Measurements from ENCODE around the gene FTH1. TPM values are rescaled to one million over a fixed set of nuclear protein-coding genes. Genes with fewer than 3 reads are reported as not detected.

FTH1 gene
- total and polyA plus RNA-seq, 2 of the 13 experiments (the other 11 are each of a cell fraction or from before 2014, with no cell fraction given) = 607 to 760 TPM

DNA sequence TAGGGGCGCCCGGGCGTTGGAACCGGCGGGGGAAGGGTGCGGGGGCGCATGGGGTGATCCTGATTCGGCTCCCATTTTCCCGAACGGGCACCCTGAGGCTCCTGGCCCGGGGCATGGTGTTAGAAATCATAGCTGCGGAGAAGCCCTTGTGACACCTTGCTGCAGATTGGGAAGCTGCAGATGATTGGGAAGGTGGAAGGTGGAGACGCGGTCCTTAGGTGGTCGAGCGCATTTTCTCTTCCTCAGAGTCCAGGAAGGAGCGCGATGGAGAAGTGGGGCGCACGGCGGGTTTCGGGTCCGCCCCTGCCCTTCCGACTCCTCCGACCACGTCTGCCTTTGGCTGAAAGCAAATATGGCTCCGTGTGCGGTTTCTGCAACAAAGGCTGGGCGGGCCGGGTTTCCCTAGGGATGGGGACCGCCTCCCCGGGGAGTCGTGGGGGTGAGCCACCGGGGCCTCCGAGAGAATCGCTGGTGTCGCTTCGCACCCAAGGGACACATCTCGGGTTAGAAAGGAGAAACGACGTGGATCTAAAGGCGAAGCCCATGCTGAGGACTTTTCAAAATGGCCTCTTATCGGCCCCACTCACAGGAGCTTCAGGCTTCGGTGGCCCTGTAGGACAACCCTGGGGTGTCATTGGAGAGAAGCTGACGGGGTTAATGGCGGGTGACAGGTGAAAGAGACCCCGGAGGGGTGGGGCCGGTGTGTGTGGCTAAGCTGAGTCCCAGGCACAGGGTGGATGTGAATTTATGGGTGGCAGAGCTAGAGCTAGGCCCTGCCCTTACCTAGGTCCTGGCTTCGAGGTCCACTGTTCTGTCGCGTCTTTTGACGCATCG, 707 bp upstream of the FTH1 start (continued):
- TF ChIP-seq YY1 (IDR thresholded peaks at IDR 0.05; ENCODE audit: insufficient read depth, insufficient replicate concordance, low read depth, low read length) = peak; percentile 88
- TF ChIP-seq ZNF337 (CRISPR knock-in tag; IDR thresholded peaks at IDR 0.05; ENCODE audit: borderline replicate concordance, low read depth) = no peak
- TF ChIP-seq PATZ1 (CRISPR knock-in tag; IDR thresholded peaks at IDR 0.05) = no peak
- no peak for TF ChIP-seq CBFB (CRISPR knock-in tag; IDR thresholded peaks at IDR 0.05)
- TF ChIP-seq ESRRA (CRISPR knock-in tag; IDR thresholded peaks at IDR 0.05; ENCODE audit: low read depth) = peak; percentile 36; the same call in 1 of the 2 replicates
- TF ChIP-seq KLF16 (CRISPR knock-in tag; IDR thresholded peaks at IDR 0.05) = 0 out of 4 replicates have a peak, but pooled peaks of 1 of the 2 experiments have one; percentile 23
- TF ChIP-seq ZNF607 (CRISPR knock-in tag; IDR thresholded peaks at IDR 0.05; ENCODE audit: borderline replicate concordance) = no peak
- TF ChIP-seq, protein P1, sequence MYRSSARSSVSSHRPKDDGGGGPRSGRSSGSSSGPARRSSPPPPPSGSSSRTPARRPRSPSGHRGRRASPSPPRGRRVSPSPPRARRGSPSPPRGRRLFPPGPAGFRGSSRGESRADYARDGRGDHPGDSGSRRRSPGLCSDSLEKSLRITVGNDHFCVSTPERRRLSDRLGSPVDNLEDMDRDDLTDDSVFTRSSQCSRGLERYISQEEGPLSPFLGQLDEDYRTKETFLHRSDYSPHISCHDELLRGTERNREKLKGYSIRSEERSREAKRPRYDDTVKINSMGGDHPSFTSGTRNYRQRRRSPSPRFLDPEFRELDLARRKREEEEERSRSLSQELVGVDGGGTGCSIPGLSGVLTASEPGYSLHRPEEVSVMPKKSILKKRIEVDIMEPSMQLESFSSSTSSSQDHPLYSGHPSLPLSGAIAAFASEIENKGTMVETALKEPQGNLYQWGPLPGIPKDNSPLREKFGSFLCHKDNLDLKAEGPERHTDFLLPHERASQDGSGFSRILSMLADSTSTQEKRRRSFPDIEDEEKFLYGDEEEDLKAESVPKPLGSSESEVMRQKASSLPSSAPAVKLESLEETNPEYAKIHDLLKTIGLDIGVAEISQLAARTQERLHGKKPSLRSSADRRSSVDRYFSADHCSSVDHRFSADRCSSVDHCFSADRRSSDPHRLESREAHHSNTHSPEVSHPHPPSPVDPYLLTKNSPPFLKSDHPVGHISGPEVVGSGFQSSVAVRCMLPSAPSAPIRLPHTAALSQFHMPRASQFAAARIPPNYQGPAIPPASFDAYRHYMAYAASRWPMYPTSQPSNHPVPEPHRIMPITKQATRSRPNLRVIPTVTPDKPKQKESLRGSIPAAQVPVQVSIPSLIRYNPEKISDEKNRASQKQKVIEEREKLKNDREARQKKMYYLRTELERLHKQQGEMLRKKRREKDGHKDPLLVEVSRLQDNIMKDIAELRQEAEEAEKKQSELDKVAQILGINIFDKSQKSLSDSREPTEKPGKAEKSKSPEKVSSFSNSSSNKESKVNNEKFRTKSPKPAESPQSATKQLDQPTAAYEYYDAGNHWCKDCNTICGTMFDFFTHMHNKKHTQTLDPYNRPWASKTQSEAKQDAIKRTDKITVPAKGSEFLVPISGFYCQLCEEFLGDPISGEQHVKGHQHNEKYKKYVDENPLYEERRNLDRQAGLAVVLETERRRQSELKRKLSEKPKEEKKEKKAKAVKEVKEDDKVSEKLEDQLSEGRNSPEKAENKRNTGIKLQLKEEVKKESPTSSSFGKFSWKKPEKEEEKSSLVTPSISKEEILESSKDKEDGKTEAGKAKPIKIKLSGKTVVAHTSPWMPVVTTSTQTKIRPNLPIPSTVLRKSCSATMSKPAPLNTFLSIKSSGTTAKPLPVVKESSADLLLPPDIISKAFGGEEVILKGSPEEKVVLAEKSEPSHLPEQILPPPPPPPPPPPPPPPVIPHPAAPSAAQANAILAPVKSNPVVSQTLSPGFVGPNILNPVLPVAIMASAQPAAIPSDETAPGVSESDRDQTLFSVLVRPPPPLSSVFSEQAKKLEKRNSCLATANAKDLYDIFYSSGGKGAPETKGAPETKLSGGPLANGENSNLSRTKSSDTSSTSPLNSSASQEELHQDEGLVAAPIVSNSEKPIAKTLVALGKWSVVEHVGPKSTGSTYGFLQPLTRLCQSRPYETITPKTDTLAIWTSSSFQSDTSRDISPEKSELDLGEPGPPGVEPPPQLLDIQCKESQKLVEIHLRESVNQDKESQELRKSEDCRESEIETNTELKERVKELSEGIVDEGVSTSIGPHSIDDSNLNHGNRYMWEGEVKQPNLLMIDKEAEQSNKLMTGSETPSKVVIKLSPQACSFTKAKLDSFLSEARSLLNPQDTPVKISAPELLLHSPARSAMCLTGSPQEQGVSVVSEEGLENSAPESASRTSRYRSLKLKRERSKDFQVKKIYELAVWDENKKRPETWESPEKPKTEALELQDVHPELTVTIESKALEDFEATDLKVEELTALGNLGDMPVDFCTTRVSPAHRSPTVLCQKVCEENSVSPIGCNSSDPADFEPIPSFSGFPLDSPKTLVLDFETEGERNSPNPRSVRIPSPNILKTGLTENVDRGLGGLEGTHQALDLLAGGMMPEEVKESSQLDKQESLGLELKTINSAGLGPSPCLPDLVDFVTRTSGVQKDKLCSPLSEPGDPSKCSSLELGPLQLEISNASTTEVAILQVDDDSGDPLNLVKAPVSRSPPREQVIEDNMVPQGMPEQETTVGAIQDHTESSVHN (CRISPR knock-in tag; IDR thresholded peaks at IDR 0.05) = no peak
- TF ChIP-seq ZNF251 (CRISPR knock-in tag; IDR thresholded peaks at IDR 0.05) = no peak
- TF ChIP-seq, protein P2, sequence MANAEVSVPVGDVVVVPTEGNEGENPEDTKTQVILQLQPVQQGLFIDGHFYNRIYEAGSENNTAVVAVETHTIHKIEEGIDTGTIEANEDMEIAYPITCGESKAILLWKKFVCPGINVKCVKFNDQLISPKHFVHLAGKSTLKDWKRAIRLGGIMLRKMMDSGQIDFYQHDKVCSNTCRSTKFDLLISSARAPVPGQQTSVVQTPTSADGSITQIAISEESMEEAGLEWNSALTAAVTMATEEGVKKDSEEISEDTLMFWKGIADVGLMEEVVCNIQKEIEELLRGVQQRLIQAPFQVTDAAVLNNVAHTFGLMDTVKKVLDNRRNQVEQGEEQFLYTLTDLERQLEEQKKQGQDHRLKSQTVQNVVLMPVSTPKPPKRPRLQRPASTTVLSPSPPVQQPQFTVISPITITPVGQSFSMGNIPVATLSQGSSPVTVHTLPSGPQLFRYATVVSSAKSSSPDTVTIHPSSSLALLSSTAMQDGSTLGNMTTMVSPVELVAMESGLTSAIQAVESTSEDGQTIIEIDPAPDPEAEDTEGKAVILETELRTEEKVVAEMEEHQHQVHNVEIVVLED (CRISPR knock-in tag; IDR thresholded peaks at IDR 0.05; ENCODE audit: borderline replicate concordance) = no peak
- peak; percentile 2; the same call in 1 of the 2 replicates for TF ChIP-seq KDM4B (CRISPR knock-in tag; IDR thresholded peaks at IDR 0.05)

Data from HepG2 (cell line).